ENCODE data around the gene PDXP.

The PDXP gene

GRCh38 chr22:37629928-37630327 lies 28.6 kb upstream of the PDXP start:
- no peak for DNase-seq

- DNase-seq: no peak
Measured at GRCh38 chr22:37630839-37631435, 27.6 kb upstream of the PDXP start.

- DNase-seq: peak; percentile 49
Measured at GRCh38 chr22:37631448-37632173, 26.9 kb upstream of the PDXP start.

GRCh38 chr22:37632174-37633088 lies 26.1 kb upstream of the PDXP start:
- no peak for DNase-seq

- peak; percentile 73 for DNase-seq
Measured at GRCh38 chr22:37633089-37633624, 25.4 kb upstream of the PDXP start.

GRCh38 chr22:37633625-37634416 lies 24.7 kb upstream of the PDXP start:
- peak; percentile 67 for DNase-seq

- DNase-seq: no peak
Measured at GRCh38 chr22:37634417-37634924, 24.1 kb upstream of the PDXP start.

- DNase-seq: no peak
Measured at GRCh38 chr22:37635157-37635556, 23.4 kb upstream of the PDXP start.

- DNase-seq: peak; percentile 42
Measured at GRCh38 chr22:37636186-37636948, 22.2 kb upstream of the PDXP start.

GRCh38 chr22:37636949-37637273 lies 21.6 kb upstream of the PDXP start:
- DNase-seq: no peak

- peak; percentile 54 for DNase-seq
Measured at GRCh38 chr22:37638391-37639069, 20.0 kb upstream of the PDXP start.

GRCh38 chr22:37639070-37639760 lies 19.3 kb upstream of the PDXP start, which contains the start of gene SH3BP1:
SH3BP1 (plus strand) TSS chr22:37639669; CDS start chr22:37639788, 119 bp downstream.
- peak; percentile 66 for DNase-seq

- no peak for DNase-seq
Measured at GRCh38 chr22:37639771-37640590, 18.5 kb upstream of the PDXP start.

GRCh38 chr22:37640591-37641560 lies 17.6 kb upstream of the PDXP start:
- DNase-seq: no peak

- no peak for DNase-seq
Measured at GRCh38 chr22:37641561-37641949, 17.0 kb upstream of the PDXP start.

- DNase-seq: peak; percentile 86
Measured at GRCh38 chr22:37643225-37643847, 15.2 kb upstream of the PDXP start.

- DNase-seq: no peak
Measured at GRCh38 chr22:37647317-37647716, 11.2 kb upstream of the PDXP start.

GRCh38 chr22:37647928-37648327 lies 10.6 kb upstream of the PDXP start:
- DNase-seq: no peak

Measured in CD4-positive, alpha-beta T cell treated with Interleukin-17A for 1 hour (primary cell).